K562 treated with DMSO at 1 percent for 24 hours (cell line): Measurements from ENCODE around the gene ARHGEF17. TPM values are rescaled to one million over a fixed set of nuclear protein-coding genes. Genes with fewer than 3 reads are reported as not detected.

ENCODE experiments used
- total RNA-seq: library from RNA; unstranded; fragments of 300-600 nt; gene quantifications from 2 replicates; pipeline ENCODE4 v1.2.3, GENCODE V29; 2022; ENCODE audit warnings: low read depth; ENCODE audit not compliant: insufficient read depth

The ARHGEF17 gene
- total RNA-seq = 0.14 and 0.39 TPM in 2 replicates

GRCh38 chr11:73308003-73308960 is at the start of gene ARHGEF17:
Gene ARHGEF17 (plus strand): TSS chr11:73308276. CDS start chr11:73308639, 363 bp downstream.

GRCh38 chr11:73271936-73272679 is 36.0 kb upstream of the ARHGEF17 start, which contains the start of gene P2RY6:
Gene P2RY6 (plus strand): TSS chr11:73272338. CDS start chr11:73296519, 24,181 bp downstream.

GRCh38 chr11:73376160-73376802 is 68.2 kb downstream of the ARHGEF17 start, which contains the start of gene RELT:
Gene RELT (plus strand): TSS chr11:73376399. CDS start chr11:73389137, 12,738 bp downstream.

Other genes with a start within 250 kb of the ARHGEF17 start
- gene FCHSD2, start 166.0 kb upstream of the ARHGEF17 start, total RNA-seq = 11.2 and 12.7 TPM in 2 replicates
- gene P2RY2, start 90.0 kb upstream of the ARHGEF17 start, total RNA-seq = not detected in 2 replicates
- not detected in 2 replicates for gene P2RY6, start 35.9 kb upstream of the ARHGEF17 start, total RNA-seq
- gene RELT, start 68.1 kb downstream of the ARHGEF17 start, total RNA-seq = 28.2 and 28.4 TPM in 2 replicates